ENCODE results near the gene CDHR1.

GRCh38 chr10:84256510-84257342, 62.4 kb downstream of the CDHR1 start:
- TF ChIP-seq POLR2A (IDR thresholded peaks at IDR 0.05) = no peak
- peak in 3 of 4 experiments; percentile 41 to 66 (median 42) for TF ChIP-seq CTCF (IDR thresholded peaks at IDR 0.05)
- TF ChIP-seq EP300 (IDR thresholded peaks at IDR 0.05) = no peak
